Left renal cortex interstitium (tissue), 4 donors: ENCODE data around the gene DNAJC4. TPM values are rescaled to one million over a fixed set of nuclear protein-coding genes. Genes with fewer than 3 reads are reported as not detected.

Source experiments
- DNase-seq, 4 donors: peaks; one replicate each; pipeline ENCODE4 v3.0.0-alpha.2; 2013; ENCODE audit warnings: low read depth in 4 of 4, low spot score in 2 of 4, missing footprints in 1 of 4
- polyA plus RNA-seq, 4 donors: library from polyadenylated mRNA; unstranded; fragments of 120-200 nt; gene quantifications; one replicate each; pipeline ENCODE4 v1.2.1, GENCODE V29; 2013; ENCODE audit not compliant: insufficient read length in 4 of 4

The DNAJC4 gene
- polyA plus RNA-seq, result 10 to 100 TPM; 54.6 to 78.9 (median 72.2) TPM

- DNase-seq, result peak; percentile 83 to 95 (median 86)
Observed at GRCh38 chr11:64230171-64230984, at the start of gene DNAJC4. Gene DNAJC4 (plus strand): TSS chr11:64230548. CDS start chr11:64230855, 307 bp downstream.

GRCh38 chr11:64180891-64181290 lies 49.5 kb upstream of the DNAJC4 start:
- no peak for DNase-seq

- peak in 1 of 4 donors; percentile 66 for DNase-seq
Observed at GRCh38 chr11:64181506-64182411, 48.6 kb upstream of the DNAJC4 start.

- no peak for DNase-seq
Observed at GRCh38 chr11:64183890-64184289, 46.5 kb upstream of the DNAJC4 start.

- peak in 2 of 4 donors; percentile 66 to 75 for DNase-seq
Observed at GRCh38 chr11:64185175-64185692, 45.1 kb upstream of the DNAJC4 start.

- peak; percentile 99 to 100 (median 100) for DNase-seq
Observed at GRCh38 chr11:64185693-64186491, 44.5 kb upstream of the DNAJC4 start, which contains the start of gene STIP1. Gene STIP1 (plus strand): TSS chr11:64186171. CDS start chr11:64186262, 91 bp downstream.

GRCh38 chr11:64186492-64187165 lies 43.7 kb upstream of the DNAJC4 start:
- DNase-seq, result peak in 1 of 4 donors; percentile 24

GRCh38 chr11:64192434-64192833 lies 37.9 kb upstream of the DNAJC4 start:
- DNase-seq, result no peak

GRCh38 chr11:64196626-64197025 lies 33.7 kb upstream of the DNAJC4 start:
- no peak for DNase-seq

- DNase-seq, result no peak
Observed at GRCh38 chr11:64198511-64198910, 31.8 kb upstream of the DNAJC4 start.

GRCh38 chr11:64201543-64201942 lies 28.8 kb upstream of the DNAJC4 start:
- no peak for DNase-seq

- no peak for DNase-seq
Observed at GRCh38 chr11:64202992-64203391, 27.4 kb upstream of the DNAJC4 start.

- DNase-seq, result no peak
Observed at GRCh38 chr11:64203421-64204079, 26.8 kb upstream of the DNAJC4 start.

GRCh38 chr11:64204080-64204440 lies 26.3 kb upstream of the DNAJC4 start:
- DNase-seq, result no peak

- DNase-seq, result peak in 3 of 4 donors; percentile 72 to 84 (median 77)
Observed at GRCh38 chr11:64204464-64204989, 25.8 kb upstream of the DNAJC4 start.

- no peak for DNase-seq
Observed at GRCh38 chr11:64206457-64207255, 23.7 kb upstream of the DNAJC4 start, which contains the start of gene FERMT3. Gene FERMT3 (plus strand): TSS chr11:64206721. CDS start chr11:64207365, 644 bp downstream.

- DNase-seq, result peak in 2 of 4 donors; percentile 17 to 33
Observed at GRCh38 chr11:64207256-64208085, 22.9 kb upstream of the DNAJC4 start.
